NB4 (cell line): ENCODE measurements around the gene AMER1.

Source experiments
- MYC ChIP-seq: IDR thresholded peaks from 2 replicates; pipeline ENCODE4 v1.6.1; 2011; ENCODE audit warnings: low read depth, low read length
- POLR2A ChIP-seq: IDR thresholded peaks from 2 replicates; pipeline ENCODE4 v1.6.1; 2011; ENCODE audit warnings: mild to moderate bottlenecking; ENCODE audit not compliant: insufficient read length; ENCODE audit errors: extremely low read depth
- TF ChIP-seq, protein P1 (sequence below): IDR thresholded peaks from one replicate; pipeline ENCODE4 v1.5.1; 2012; ENCODE audit warnings: low read depth, low read length

DNA sequence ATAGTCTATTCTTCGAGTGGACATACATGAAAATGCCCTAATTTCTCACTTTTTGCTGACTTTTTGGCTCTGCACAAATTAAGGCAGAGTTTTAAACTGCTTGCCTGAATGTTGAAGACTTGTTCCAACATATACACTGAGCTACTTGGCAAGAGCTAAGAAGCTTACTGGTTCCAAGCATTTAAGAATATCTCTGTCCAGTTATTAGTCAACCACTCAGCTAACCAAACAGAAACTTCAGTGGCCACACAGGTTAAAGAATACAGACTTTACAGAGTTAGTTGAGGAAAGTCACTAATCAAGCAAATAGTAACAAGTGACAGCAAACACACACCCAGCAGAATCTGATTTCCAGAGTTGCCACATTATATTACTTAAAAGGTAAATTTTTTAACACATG, 35.5 kb downstream of the AMER1 start:
- TF ChIP-seq MYC (no peak), POLR2A (no peak)
- TF ChIP-seq, protein P1, sequence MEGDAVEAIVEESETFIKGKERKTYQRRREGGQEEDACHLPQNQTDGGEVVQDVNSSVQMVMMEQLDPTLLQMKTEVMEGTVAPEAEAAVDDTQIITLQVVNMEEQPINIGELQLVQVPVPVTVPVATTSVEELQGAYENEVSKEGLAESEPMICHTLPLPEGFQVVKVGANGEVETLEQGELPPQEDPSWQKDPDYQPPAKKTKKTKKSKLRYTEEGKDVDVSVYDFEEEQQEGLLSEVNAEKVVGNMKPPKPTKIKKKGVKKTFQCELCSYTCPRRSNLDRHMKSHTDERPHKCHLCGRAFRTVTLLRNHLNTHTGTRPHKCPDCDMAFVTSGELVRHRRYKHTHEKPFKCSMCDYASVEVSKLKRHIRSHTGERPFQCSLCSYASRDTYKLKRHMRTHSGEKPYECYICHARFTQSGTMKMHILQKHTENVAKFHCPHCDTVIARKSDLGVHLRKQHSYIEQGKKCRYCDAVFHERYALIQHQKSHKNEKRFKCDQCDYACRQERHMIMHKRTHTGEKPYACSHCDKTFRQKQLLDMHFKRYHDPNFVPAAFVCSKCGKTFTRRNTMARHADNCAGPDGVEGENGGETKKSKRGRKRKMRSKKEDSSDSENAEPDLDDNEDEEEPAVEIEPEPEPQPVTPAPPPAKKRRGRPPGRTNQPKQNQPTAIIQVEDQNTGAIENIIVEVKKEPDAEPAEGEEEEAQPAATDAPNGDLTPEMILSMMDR, result no peak
